Measurements from ENCODE around the gene KNDC1.
"Not testable (repeated sequence)": the region's sequence is repeated elsewhere in the genome, so short reads cannot be mapped to it uniquely, and the experiment has no call there.

The KNDC1 gene

DNA sequence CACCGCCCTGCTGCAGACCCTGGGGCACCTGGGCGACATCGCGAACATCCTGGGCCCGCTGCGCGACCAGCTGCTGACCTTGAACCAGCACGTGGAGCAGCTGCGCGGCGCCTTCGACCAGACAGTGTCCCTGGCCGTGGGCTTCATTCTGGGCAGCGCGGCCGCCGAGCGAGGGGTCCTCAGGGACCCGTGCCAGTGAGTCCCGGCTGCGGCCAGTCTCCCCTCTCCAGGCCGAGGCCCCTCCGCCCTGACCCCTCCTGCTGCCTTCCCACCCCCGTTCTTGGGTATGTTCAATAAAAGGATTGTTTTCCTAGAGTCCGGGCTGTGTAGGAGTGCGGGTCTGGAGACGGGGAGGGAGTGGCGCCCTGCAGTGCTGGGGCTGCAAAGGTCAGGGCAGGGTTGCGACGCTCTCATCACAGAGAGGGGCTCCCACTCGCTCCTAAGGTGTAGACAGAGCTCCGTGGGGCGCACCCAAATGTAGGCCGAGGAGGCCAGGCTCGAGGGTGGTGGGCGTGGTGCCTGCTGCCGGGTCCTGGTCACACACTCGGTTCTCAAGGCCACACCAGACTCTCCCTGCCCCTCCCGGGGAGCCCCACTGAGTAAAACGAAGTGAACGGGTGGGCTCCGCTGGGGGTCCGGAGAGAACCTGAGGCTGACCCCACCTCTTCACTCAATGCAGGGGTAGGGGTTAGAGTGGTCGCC, 71.4 kb downstream of the KNDC1 start:
- Histone ChIP-seq H3K9me3 (ENCODE audit: insufficient read depth, low read depth, low read length) (peaks cover 6% of the 10 kb centered on the region), H3K18ac (ENCODE audit: low read length) (no peak overlapping the region), H4K8ac (ENCODE audit: low read depth, low read length) (no peak overlapping the region), H4K91ac (ENCODE audit: low read depth, low read length) (no peak overlapping the region), H2BK120ac (ENCODE audit: insufficient read depth, low read length, poor library complexity) (no peak overlapping the region), H2AK5ac (ENCODE audit: low read length) (no peak overlapping the region), H3K27me3 (ENCODE audit: insufficient read depth, low read length) (peaks cover 67% of the 10 kb centered on the region), H2BK12ac (ENCODE audit: low read length) (no peak overlapping the region), H3K9ac (ENCODE audit: low read length) (no peak overlapping the region), H3K79me2 (ENCODE audit: control insufficient read depth, insufficient read depth, low read length, poor library complexity) (no peaks in the 10 kb centered on the region), H3K79me1 (ENCODE audit: low read length) (no peaks in the 10 kb centered on the region), H3K4me2 (ENCODE audit: low read length) (no peak overlapping the region), H3K14ac (ENCODE audit: low read length) (no peak overlapping the region), H3K4me3 (ENCODE audit: low read depth, low read length) (no peak overlapping the region), H3K36me3 (ENCODE audit: control insufficient read depth in 1 of 2, insufficient read depth in 2 of 2, low read length in 2 of 2) (no peaks in the 10 kb centered on the region), H3K27ac (ENCODE audit: low read depth, low read length) (no peak overlapping the region), H3K4me1 (ENCODE audit: control insufficient read depth in 1 of 2, insufficient read depth in 2 of 2, low read length in 2 of 2) (peaks cover 0 to 4% of the 10 kb centered on the region in 2 experiments), H4K12ac (ENCODE audit: low read depth, low read length) (no peak overlapping the region), H3K23ac (ENCODE audit: low read length) (no peak overlapping the region), H2BK5ac (ENCODE audit: low read depth, low read length, poor library complexity) (no peak overlapping the region), H2AFZ (ENCODE audit: insufficient read depth, low read length, poor library complexity) (no peak overlapping the region), H3K4ac (ENCODE audit: low read depth, low read length) (no peak overlapping the region)
- no peak for DNase-seq
- WGBS (ENCODE audit: extremely low coverage, insufficient coverage, insufficient read length) = no CpG with 5 or more reads among the region's 44 CpGs

DNA sequence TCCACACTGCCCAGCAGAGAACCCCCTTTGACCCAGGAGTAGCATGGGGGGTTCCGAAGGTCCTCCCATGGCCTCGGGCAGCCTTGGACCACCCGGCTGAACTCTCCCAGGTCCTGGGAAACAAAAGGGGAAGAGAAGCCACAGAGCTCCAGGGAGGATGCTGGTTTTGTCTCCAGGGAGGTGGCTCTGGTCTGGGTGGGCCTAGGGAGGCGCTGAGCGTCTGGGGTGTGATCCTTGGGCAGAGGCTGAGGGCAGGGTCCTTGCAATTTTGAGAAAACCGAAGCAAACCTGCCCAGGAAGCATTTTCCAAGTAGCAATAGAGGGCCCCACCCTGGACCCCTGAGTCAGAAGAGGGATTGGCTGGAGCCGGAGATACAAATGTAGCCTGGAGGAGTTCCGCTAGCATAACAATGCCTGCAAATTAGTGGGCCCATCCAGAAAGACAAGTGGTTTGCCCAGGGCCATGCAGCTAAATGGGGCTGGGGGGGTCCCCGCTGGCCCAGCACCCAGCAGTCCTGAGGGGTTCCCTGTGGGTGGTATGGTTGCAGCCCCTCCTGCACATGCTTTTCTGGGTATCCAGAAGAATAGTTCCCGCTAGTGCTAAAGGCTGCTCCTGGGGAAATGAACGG, 72.0 kb downstream of the KNDC1 start:
- H3K4me3 ChIP-seq (ENCODE audit: low read depth, low read length) = no peak overlapping the region
- H3K4me2 ChIP-seq (ENCODE audit: low read length) = no peak overlapping the region
- H2AK5ac ChIP-seq (ENCODE audit: low read length) = no peak overlapping the region
- no peak overlapping the region for H2BK120ac ChIP-seq (ENCODE audit: insufficient read depth, low read length, poor library complexity)
- H3K23ac ChIP-seq (ENCODE audit: low read length) = no peak overlapping the region
- H3K79me1 ChIP-seq (ENCODE audit: low read length) = no peaks in the 10 kb centered on the region
- no peak overlapping the region for H4K8ac ChIP-seq (ENCODE audit: low read depth, low read length)
- H3K79me2 ChIP-seq (ENCODE audit: control insufficient read depth, insufficient read depth, low read length, poor library complexity) = no peaks in the 10 kb centered on the region
- H3K4ac ChIP-seq (ENCODE audit: low read depth, low read length) = no peak overlapping the region
- H3K18ac ChIP-seq (ENCODE audit: low read length) = no peak overlapping the region
- no peak overlapping the region for H2BK5ac ChIP-seq (ENCODE audit: low read depth, low read length, poor library complexity)
- no peak overlapping the region for H2BK12ac ChIP-seq (ENCODE audit: low read length)
- H3K27ac ChIP-seq (ENCODE audit: low read depth, low read length) = no peak overlapping the region
- H3K9ac ChIP-seq (ENCODE audit: low read length) = no peak overlapping the region
- H3K36me3 ChIP-seq (ENCODE audit: control insufficient read depth in 1 of 2, insufficient read depth in 2 of 2, low read length in 2 of 2) = no peaks in the 10 kb centered on the region
- WGBS (ENCODE audit: extremely low coverage, insufficient coverage, insufficient read length) = no CpG with 5 or more reads among the region's 11 CpGs
- peaks cover 4 to 10% of the 10 kb centered on the region in 2 experiments for H3K4me1 ChIP-seq (ENCODE audit: control insufficient read depth in 1 of 2, insufficient read depth in 2 of 2, low read length in 2 of 2)
- H3K9me3 ChIP-seq (ENCODE audit: insufficient read depth, low read depth, low read length) = peaks cover 11% of the 10 kb centered on the region
- no peak overlapping the region for H3K14ac ChIP-seq (ENCODE audit: low read length)
- no peak overlapping the region for H2AFZ ChIP-seq (ENCODE audit: insufficient read depth, low read length, poor library complexity)
- no peak for DNase-seq
- H4K91ac ChIP-seq (ENCODE audit: low read depth, low read length) = no peak overlapping the region
- peaks cover 74% of the 10 kb centered on the region for H3K27me3 ChIP-seq (ENCODE audit: insufficient read depth, low read length)
- H4K12ac ChIP-seq (ENCODE audit: low read depth, low read length) = no peak overlapping the region

DNA sequence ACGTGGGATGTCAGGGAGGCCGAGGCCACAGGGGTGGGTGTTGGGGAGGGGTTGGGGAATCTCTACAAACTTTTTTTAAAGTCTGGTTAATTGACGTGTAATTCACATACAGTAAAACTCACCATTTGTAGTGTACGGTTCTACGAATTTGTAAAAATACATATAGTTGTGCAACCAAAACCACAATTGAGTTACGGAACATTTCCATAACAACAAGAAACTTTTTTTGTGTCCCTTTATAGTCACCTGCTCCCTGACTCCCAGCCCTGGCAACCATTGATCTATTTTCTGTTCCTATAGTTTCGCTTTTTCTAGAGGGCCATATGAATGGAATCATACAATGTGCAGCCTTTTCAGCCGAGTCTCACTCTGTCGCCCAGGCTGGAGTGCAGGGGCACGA, 74.8 kb downstream of the KNDC1 start:
- not testable (repeated sequence) for H3K9me3 ChIP-seq (ENCODE audit: insufficient read depth, low read depth, low read length); H4K12ac ChIP-seq (ENCODE audit: low read depth, low read length); H3K9ac ChIP-seq (ENCODE audit: low read length); H3K79me1 ChIP-seq (ENCODE audit: low read length); H2BK120ac ChIP-seq (ENCODE audit: insufficient read depth, low read length, poor library complexity); H2BK5ac ChIP-seq (ENCODE audit: low read depth, low read length, poor library complexity); H2AFZ ChIP-seq (ENCODE audit: insufficient read depth, low read length, poor library complexity); H3K4ac ChIP-seq (ENCODE audit: low read depth, low read length); H3K27ac ChIP-seq (ENCODE audit: low read depth, low read length); H3K18ac ChIP-seq (ENCODE audit: low read length); H3K36me3 ChIP-seq (ENCODE audit: control insufficient read depth in 1 of 2, insufficient read depth in 2 of 2, low read length in 2 of 2); H3K4me3 ChIP-seq (ENCODE audit: low read depth, low read length); H3K14ac ChIP-seq (ENCODE audit: low read length); H2AK5ac ChIP-seq (ENCODE audit: low read length); H2BK12ac ChIP-seq (ENCODE audit: low read length); H3K4me2 ChIP-seq (ENCODE audit: low read length); H4K91ac ChIP-seq (ENCODE audit: low read depth, low read length); H3K79me2 ChIP-seq (ENCODE audit: control insufficient read depth, insufficient read depth, low read length, poor library complexity); DNase-seq; H4K8ac ChIP-seq (ENCODE audit: low read depth, low read length); H3K23ac ChIP-seq (ENCODE audit: low read length)
- H3K4me1 ChIP-seq (ENCODE audit: control insufficient read depth in 1 of 2, insufficient read depth in 2 of 2, low read length in 2 of 2) = peaks cover 7 to 12% of the 10 kb centered on the region in 2 experiments
- H3K27me3 ChIP-seq (ENCODE audit: insufficient read depth, low read length) = peaks cover 78% of the 10 kb centered on the region
- WGBS (ENCODE audit: extremely low coverage, insufficient coverage, insufficient read length) = no CpG with 5 or more reads among the region's 10 CpGs

DNA sequence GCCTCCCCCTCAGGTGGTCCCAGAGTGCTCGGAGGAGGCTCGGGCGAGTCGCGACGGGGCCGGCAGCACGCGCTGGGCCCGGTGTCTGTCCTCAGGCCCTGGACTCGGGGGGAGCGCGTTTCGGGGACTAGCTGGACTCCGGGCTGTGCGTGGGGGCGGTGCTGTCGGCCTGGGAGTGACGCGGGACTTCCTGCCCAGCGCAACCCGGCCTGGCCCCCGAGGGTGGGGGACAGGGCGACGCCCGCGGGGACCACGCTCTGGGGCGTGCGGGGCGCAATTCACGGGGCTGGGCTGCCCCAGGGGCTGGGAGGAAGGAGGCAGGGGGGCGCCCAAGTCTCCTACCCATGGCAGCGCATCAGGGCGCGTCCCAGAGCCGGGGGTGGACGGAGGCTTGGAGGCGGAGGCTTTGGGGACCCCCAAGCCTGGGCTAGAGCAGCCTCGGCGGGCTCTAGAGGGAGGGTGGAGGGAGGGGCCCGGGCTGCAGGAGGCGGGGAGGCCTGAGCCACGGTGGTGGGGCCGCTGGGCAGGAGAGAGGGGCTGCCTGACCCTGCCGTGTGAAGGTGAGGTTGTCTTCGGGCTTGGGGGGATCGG, 75.3 kb downstream of the KNDC1 start:
- H3K79me1 ChIP-seq (ENCODE audit: low read length) = no peaks in the 10 kb centered on the region
- no peak overlapping the region for H4K91ac ChIP-seq (ENCODE audit: low read depth, low read length)
- H2AK5ac ChIP-seq (ENCODE audit: low read length) = no peak overlapping the region
- H3K4me2 ChIP-seq (ENCODE audit: low read length) = no peak overlapping the region
- H3K27ac ChIP-seq (ENCODE audit: low read depth, low read length) = no peak overlapping the region
- no peak for DNase-seq
- no peaks in the 10 kb centered on the region for H3K79me2 ChIP-seq (ENCODE audit: control insufficient read depth, insufficient read depth, low read length, poor library complexity)
- H4K12ac ChIP-seq (ENCODE audit: low read depth, low read length) = no peak overlapping the region
- H2BK12ac ChIP-seq (ENCODE audit: low read length) = no peak overlapping the region
- H3K18ac ChIP-seq (ENCODE audit: low read length) = no peak overlapping the region
- peaks cover 8% of the 10 kb centered on the region for H3K9me3 ChIP-seq (ENCODE audit: insufficient read depth, low read depth, low read length)
- no peak overlapping the region for H2BK120ac ChIP-seq (ENCODE audit: insufficient read depth, low read length, poor library complexity)
- no peak overlapping the region for H3K14ac ChIP-seq (ENCODE audit: low read length)
- H3K36me3 ChIP-seq (ENCODE audit: control insufficient read depth in 1 of 2, insufficient read depth in 2 of 2, low read length in 2 of 2) = no peaks in the 10 kb centered on the region
- no peak overlapping the region for H3K4me3 ChIP-seq (ENCODE audit: low read depth, low read length)
- peaks cover 74% of the 10 kb centered on the region for H3K27me3 ChIP-seq (ENCODE audit: insufficient read depth, low read length)
- no peak overlapping the region for H4K8ac ChIP-seq (ENCODE audit: low read depth, low read length)
- H2BK5ac ChIP-seq (ENCODE audit: low read depth, low read length, poor library complexity) = no peak overlapping the region
- H2AFZ ChIP-seq (ENCODE audit: insufficient read depth, low read length, poor library complexity) = no peak overlapping the region
- no peak overlapping the region for H3K9ac ChIP-seq (ENCODE audit: low read length)
- no peak overlapping the region for H3K4ac ChIP-seq (ENCODE audit: low read depth, low read length)
- no peak overlapping the region for H3K23ac ChIP-seq (ENCODE audit: low read length)
- peaks cover 7 to 11% of the 10 kb centered on the region in 2 experiments for H3K4me1 ChIP-seq (ENCODE audit: control insufficient read depth in 1 of 2, insufficient read depth in 2 of 2, low read length in 2 of 2)
- no CpG with 5 or more reads among the region's 48 CpGs for WGBS (ENCODE audit: extremely low coverage, insufficient coverage, insufficient read length)

All from trophoblast cell (in vitro differentiated cells and primary cell).